H1 (cell line): ENCODE results near the gene VSIG10.

Experiments used
- CBX5 ChIP-seq: fragments of 300-800, 300-1000 bp; sonication (generic); IDR thresholded peaks from 2 replicates; pipeline ENCODE4 v1.7.1; 2016; ENCODE audit warnings: antibody characterized with exemption, low read length, low read depth
- GABPA ChIP-seq: IDR thresholded peaks from 2 replicates; pipeline ENCODE4 v1.6.1; 2011; ENCODE audit warnings: mild to moderate bottlenecking, low read length, moderate library complexity, borderline replicate concordance; ENCODE audit not compliant: insufficient read depth
- KDM1A ChIP-seq: fragments of 200-600, 300-600 bp; sonication (generic); IDR thresholded peaks from 2 replicates; pipeline ENCODE4 v1.7.1; 2016; ENCODE audit warnings: mild to moderate bottlenecking, low read length, borderline replicate concordance
- PHF8 ChIP-seq: fragments of 200-600 bp; sonication (generic); conservative IDR thresholded peaks from 2 replicates; pipeline ENCODE4 v1.7.1; 2012; ENCODE audit warnings: low read depth, mild to moderate bottlenecking, inconsistent platforms, low read length, moderate library complexity
- SIN3A ChIP-seq, 2 experiments: IDR thresholded peaks in 1 of 2; conservative IDR thresholded peaks in 1 of 2; 2 replicates each; pipeline ENCODE4 v1.6.1; 2011 to 2012; ENCODE audit warnings: low read length in 2 of 2, improper control_type of control experiment in 1 of 2, low read depth in 1 of 2, mild to moderate bottlenecking in 1 of 2
- TF ChIP-seq, protein P1 (sequence below), 3 experiments: IDR thresholded peaks; 1 replicate in 2 of 3; 2 replicates in 1 of 3; pipeline versions ENCODE4 v1.5.1 to v1.6.1; 2011; ENCODE audit warnings: low read length in 3 of 3, mild to moderate bottlenecking in 3 of 3, inconsistent platforms in 2 of 3, low read depth in 1 of 3, moderate library complexity in 1 of 3; ENCODE audit not compliant: insufficient read depth in 1 of 3; ENCODE audit errors: control extremely low read depth in 1 of 3
- TF ChIP-seq, protein P2 (sequence below): fragments of 300-600 bp; sonication (generic); IDR thresholded peaks from 2 replicates; pipeline ENCODE4 v1.7.1; 2012; ENCODE audit warnings: low read length, moderate library complexity, mild to moderate bottlenecking, inconsistent platforms; ENCODE audit not compliant: insufficient replicate concordance

DNA sequence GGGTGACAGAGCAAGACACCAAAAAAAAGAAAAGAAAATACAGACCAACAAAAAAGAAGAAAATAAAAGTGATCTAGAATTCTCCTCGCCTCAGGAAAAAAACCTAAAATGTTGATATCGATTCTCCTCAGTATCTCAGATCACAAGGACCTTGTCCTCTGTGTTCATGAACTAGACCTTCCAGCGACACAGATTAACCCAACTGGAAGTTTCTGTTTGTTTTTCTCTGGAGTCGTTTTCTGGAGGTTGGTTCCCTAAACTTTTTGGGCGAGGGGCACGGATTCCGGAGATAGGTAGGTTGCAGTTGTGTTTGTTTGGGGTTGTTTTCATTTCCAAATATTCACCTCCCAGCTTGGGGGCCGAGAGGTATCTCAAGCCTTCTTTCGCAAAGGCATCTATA is 87.9 kb downstream of the VSIG10 start:
- no peak for TF ChIP-seq CBX5
- TF ChIP-seq, protein P1, sequence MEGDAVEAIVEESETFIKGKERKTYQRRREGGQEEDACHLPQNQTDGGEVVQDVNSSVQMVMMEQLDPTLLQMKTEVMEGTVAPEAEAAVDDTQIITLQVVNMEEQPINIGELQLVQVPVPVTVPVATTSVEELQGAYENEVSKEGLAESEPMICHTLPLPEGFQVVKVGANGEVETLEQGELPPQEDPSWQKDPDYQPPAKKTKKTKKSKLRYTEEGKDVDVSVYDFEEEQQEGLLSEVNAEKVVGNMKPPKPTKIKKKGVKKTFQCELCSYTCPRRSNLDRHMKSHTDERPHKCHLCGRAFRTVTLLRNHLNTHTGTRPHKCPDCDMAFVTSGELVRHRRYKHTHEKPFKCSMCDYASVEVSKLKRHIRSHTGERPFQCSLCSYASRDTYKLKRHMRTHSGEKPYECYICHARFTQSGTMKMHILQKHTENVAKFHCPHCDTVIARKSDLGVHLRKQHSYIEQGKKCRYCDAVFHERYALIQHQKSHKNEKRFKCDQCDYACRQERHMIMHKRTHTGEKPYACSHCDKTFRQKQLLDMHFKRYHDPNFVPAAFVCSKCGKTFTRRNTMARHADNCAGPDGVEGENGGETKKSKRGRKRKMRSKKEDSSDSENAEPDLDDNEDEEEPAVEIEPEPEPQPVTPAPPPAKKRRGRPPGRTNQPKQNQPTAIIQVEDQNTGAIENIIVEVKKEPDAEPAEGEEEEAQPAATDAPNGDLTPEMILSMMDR (IDR thresholded peaks at IDR 0.05; ENCODE audit: control extremely low read depth in 1 of 3, insufficient read depth in 1 of 3, low read depth in 1 of 3, low read length in 3 of 3), result no peak
- TF ChIP-seq PHF8, result no peak
- TF ChIP-seq, protein P2, sequence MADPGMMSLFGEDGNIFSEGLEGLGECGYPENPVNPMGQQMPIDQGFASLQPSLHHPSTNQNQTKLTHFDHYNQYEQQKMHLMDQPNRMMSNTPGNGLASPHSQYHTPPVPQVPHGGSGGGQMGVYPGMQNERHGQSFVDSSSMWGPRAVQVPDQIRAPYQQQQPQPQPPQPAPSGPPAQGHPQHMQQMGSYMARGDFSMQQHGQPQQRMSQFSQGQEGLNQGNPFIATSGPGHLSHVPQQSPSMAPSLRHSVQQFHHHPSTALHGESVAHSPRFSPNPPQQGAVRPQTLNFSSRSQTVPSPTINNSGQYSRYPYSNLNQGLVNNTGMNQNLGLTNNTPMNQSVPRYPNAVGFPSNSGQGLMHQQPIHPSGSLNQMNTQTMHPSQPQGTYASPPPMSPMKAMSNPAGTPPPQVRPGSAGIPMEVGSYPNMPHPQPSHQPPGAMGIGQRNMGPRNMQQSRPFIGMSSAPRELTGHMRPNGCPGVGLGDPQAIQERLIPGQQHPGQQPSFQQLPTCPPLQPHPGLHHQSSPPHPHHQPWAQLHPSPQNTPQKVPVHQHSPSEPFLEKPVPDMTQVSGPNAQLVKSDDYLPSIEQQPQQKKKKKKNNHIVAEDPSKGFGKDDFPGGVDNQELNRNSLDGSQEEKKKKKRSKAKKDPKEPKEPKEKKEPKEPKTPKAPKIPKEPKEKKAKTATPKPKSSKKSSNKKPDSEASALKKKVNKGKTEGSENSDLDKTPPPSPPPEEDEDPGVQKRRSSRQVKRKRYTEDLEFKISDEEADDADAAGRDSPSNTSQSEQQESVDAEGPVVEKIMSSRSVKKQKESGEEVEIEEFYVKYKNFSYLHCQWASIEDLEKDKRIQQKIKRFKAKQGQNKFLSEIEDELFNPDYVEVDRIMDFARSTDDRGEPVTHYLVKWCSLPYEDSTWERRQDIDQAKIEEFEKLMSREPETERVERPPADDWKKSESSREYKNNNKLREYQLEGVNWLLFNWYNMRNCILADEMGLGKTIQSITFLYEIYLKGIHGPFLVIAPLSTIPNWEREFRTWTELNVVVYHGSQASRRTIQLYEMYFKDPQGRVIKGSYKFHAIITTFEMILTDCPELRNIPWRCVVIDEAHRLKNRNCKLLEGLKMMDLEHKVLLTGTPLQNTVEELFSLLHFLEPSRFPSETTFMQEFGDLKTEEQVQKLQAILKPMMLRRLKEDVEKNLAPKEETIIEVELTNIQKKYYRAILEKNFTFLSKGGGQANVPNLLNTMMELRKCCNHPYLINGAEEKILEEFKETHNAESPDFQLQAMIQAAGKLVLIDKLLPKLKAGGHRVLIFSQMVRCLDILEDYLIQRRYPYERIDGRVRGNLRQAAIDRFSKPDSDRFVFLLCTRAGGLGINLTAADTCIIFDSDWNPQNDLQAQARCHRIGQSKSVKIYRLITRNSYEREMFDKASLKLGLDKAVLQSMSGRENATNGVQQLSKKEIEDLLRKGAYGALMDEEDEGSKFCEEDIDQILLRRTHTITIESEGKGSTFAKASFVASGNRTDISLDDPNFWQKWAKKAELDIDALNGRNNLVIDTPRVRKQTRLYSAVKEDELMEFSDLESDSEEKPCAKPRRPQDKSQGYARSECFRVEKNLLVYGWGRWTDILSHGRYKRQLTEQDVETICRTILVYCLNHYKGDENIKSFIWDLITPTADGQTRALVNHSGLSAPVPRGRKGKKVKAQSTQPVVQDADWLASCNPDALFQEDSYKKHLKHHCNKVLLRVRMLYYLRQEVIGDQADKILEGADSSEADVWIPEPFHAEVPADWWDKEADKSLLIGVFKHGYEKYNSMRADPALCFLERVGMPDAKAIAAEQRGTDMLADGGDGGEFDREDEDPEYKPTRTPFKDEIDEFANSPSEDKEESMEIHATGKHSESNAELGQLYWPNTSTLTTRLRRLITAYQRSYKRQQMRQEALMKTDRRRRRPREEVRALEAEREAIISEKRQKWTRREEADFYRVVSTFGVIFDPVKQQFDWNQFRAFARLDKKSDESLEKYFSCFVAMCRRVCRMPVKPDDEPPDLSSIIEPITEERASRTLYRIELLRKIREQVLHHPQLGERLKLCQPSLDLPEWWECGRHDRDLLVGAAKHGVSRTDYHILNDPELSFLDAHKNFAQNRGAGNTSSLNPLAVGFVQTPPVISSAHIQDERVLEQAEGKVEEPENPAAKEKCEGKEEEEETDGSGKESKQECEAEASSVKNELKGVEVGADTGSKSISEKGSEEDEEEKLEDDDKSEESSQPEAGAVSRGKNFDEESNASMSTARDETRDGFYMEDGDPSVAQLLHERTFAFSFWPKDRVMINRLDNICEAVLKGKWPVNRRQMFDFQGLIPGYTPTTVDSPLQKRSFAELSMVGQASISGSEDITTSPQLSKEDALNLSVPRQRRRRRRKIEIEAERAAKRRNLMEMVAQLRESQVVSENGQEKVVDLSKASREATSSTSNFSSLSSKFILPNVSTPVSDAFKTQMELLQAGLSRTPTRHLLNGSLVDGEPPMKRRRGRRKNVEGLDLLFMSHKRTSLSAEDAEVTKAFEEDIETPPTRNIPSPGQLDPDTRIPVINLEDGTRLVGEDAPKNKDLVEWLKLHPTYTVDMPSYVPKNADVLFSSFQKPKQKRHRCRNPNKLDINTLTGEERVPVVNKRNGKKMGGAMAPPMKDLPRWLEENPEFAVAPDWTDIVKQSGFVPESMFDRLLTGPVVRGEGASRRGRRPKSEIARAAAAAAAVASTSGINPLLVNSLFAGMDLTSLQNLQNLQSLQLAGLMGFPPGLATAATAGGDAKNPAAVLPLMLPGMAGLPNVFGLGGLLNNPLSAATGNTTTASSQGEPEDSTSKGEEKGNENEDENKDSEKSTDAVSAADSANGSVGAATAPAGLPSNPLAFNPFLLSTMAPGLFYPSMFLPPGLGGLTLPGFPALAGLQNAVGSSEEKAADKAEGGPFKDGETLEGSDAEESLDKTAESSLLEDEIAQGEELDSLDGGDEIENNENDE, result no peak
- no peak for TF ChIP-seq GABPA
- no peak for TF ChIP-seq KDM1A
- TF ChIP-seq SIN3A (conservative IDR thresholded peaks at IDR 0.05 in 1 of 2, IDR thresholded peaks at IDR 0.05 in 1 of 2; ENCODE audit: low read depth in 1 of 2, low read length in 2 of 2), result no peak
